Heart right ventricle (tissue), 16 donors: ENCODE measurements around the gene SETD1A. TPM values are rescaled to one million over a fixed set of nuclear protein-coding genes. Genes with fewer than 3 reads are reported as not detected.

Experiments
- ATAC-seq, 8 donors: fragments of 200-7000 bp; cut with Tn5 transposase; one replicate each; pipeline ENCODE4 v1.9.1; 2020; ENCODE audit warnings: mild to moderate bottlenecking in 8 of 8, moderate library complexity in 8 of 8, moderate number of reproducible peaks in 1 of 8
- DNase-seq, 2 donors: peaks; one replicate each; pipeline ENCODE4 v3.0.0-alpha.2; 2020
- H3K27ac ChIP-seq, 10 donors: fragments of 200-600 bp; sonication (generic) in 2 of 10; one replicate each; pipeline versions ENCODE4 v1.5.0 to v1.8.0; 2020 to 2022; ENCODE audit warnings: mild to moderate bottlenecking in 3 of 10
- H3K27me3 ChIP-seq, 7 donors: fragments of 200-600 bp; one replicate each; pipeline ENCODE4 v1.8.0; 2021 to 2022; ENCODE audit warnings: mild to moderate bottlenecking in 2 of 7
- H3K36me3 ChIP-seq, 9 donors: fragments of 200-600 bp; sonication (generic) in 1 of 9; one replicate each; pipeline versions ENCODE4 v1.5.0 to v1.8.0; 2020 to 2022; ENCODE audit warnings: mild to moderate bottlenecking in 2 of 9
- H3K4me1 ChIP-seq, 9 donors: fragments of 200-600 bp; sonication (generic) in 1 of 9; one replicate each; pipeline versions ENCODE4 v1.5.0 to v1.8.0; 2020 to 2022; ENCODE audit warnings: mild to moderate bottlenecking in 4 of 9
- H3K4me3 ChIP-seq, 10 donors: fragments of 200-600 bp; sonication (generic) in 2 of 10; one replicate each; pipeline versions ENCODE4 v1.5.0 to v1.8.0; 2020 to 2022; ENCODE audit warnings: mild to moderate bottlenecking in 7 of 10, moderate library complexity in 2 of 10
- H3K9me3 ChIP-seq, 11 donors: fragments of 200-600 bp in 10 of 11; sonication (generic) in 2 of 11; one replicate each; pipeline versions ENCODE4 v1.5.0 to v1.8.0; 2013 to 2022; ENCODE audit warnings: mild to moderate bottlenecking in 2 of 11, control low read depth in 1 of 11, moderate library complexity in 1 of 11
- CTCF ChIP-seq, 9 donors: fragments of 200-600 bp; sonication (generic) in 2 of 9; IDR thresholded peaks; one replicate each; pipeline versions ENCODE4 v1.5.0 to v1.8.0; 2021 to 2022; ENCODE audit warnings: antibody characterized with exemption in 9 of 9, mild to moderate bottlenecking in 5 of 9, moderate library complexity in 1 of 9
- WGBS, 2 donors: extraction: QIAGEN DNeasy Blood & Tissue Kit; methylation state at CpG; one replicate each; pipeline ENCODE4 v1.1.7; 2013; ENCODE audit warnings: inconsistent platforms in 1 of 2; 5-methylcytosine and 5-hydroxymethylcytosine counted together
- intact Hi-C, 10 donors: fragments of 100-400 bp; cut with DNase I; formaldehyde crosslinking; loops; one replicate each; pipeline versions ENCODE4 v1.11.1 to v1.14.2; 2022
- polyA plus RNA-seq, 2 donors: library from polyadenylated mRNA; stranded (reverse); fragments of 200-250 nt; gene quantifications; one replicate each; pipeline ENCODE4 v1.2.3, GENCODE V29; 2013
- total RNA-seq, 10 donors: library from RNA; stranded (reverse); fragmentation: NEBNext Ultra II Directional in 3 of 10; extraction: Animal tissue kit (Norgen Biotek cat#: 25700) in 3 of 10; gene quantifications; one replicate each; pipeline versions ENCODE4 v1.2.1 to v1.2.4, GENCODE V29; 2021 to 2023
- donor health status: Arrhythmogenic right ventricular cardiomyopathy.
- donor health status: ischemic (EF 13 %, LVEDD 7.1; RV severe dilation, severe dysfunction).
- donor health status: healthy with polysubstance abuse.
- donor health status: DM: no; HTN: yes; CAD: no.
- donor health status: DM: no; HTN: no; CAD: no.
- donor health status: ischemic (EF 25% LVEDD 6.9; RV normal size, moderate dysfunction).
- donor health status: ischemic (EF 25% LVEDD 5.7; RV mildly dilated, moderate dysfunction).
- donor health status: healthy.
- donor health status: DM: yes; HTN: yes; CAD: no.
- donor health status: Ischemic cardiomyopathy.
- donor health status: ischemic (EF 35%, LVEDD 5.7; RV mildly dilated, moderate dysfunction).
- donor health status: nonischemic (EF 11% LVEDD 7.7; RV severe dilation, severe dysfunction).
- donor health status: DM: yes; HTN: yes; CAD: no.
- donor health status: PGD.
- donor health status: ischemic (EF 29% LVEDD 5.4; RV normal size, mild dysfunction).
- donor health status: nonischemic (EF 23%, LVEDD 6.1; RV moderate dilation, normal function).

Gene SETD1A
- total and polyA plus RNA-seq, 12 donors, result 5.8 to 11.4 (median 9.2) TPM

GRCh38 chr16:30961384-30961783 lies 3.8 kb downstream of the SETD1A start:
- H3K4me3 ChIP-seq, result no peak overlapping the region
- WGBS, 2 donors, result 95 to 96% methylated on average over 11 of the region's 11 CpGs
- TF ChIP-seq CTCF (IDR thresholded peaks at IDR 0.05), result no peak

GRCh38 chr16:30963925-30964511 lies 6.5 kb downstream of the SETD1A start:
- no peak for TF ChIP-seq CTCF (IDR thresholded peaks at IDR 0.05)
- Histone ChIP-seq H3K4me3 (no peak overlapping the region), H3K36me3 (peaks cover 0 to 100% (median 97%) of the 10 kb centered on the region in 9 donors), H3K27ac (no peak overlapping the region), H3K27me3 (no peaks in the 10 kb centered on the region), H3K4me1 (peaks cover under 1 to 5% (median 4%) of the 10 kb centered on the region in 9 donors), H3K9me3 (no peaks in the 10 kb centered on the region)
- DNase-seq, result no peak
- ATAC-seq, result no peak
- WGBS, 2 donors, result 92 to 97% methylated on average over 18 of the region's 18 CpGs
- intact Hi-C loops, result no loop called here

More at GRCh38 chr16:30961384-30961783, 3.8 kb downstream of the SETD1A start:
- DNase-seq (no peak), ATAC-seq (no peak)
- intact Hi-C loops, result no loop called here
- Histone ChIP-seq H3K27ac (no peak overlapping the region), H3K9me3 (no peaks in the 10 kb centered on the region), H3K4me1 (peaks cover 6 to 18% (median 17%) of the 10 kb centered on the region in 9 donors), H3K36me3 (peaks cover 0 to 77% (median 71%) of the 10 kb centered on the region in 9 donors), H3K27me3 (no peaks in the 10 kb centered on the region)

- no peak for DNase-seq
- no peaks in the 10 kb centered on the region for H3K4me1 ChIP-seq
- no peaks in the 10 kb centered on the region for H3K27me3 ChIP-seq
- H3K4me3 ChIP-seq, result no peak overlapping the region
- H3K27ac ChIP-seq, result no peak overlapping the region
- intact Hi-C loops, result no loop called here
- H3K36me3 ChIP-seq, result peaks cover 0 to 100% (median 96%) of the 10 kb centered on the region in 9 donors
- no peaks in the 10 kb centered on the region for H3K9me3 ChIP-seq
- peak in 1 of 8 donors; percentile 23 for ATAC-seq
- 89 to 90% methylated on average over 33 of the region's 33 CpGs for WGBS, 2 donors
- no peak for TF ChIP-seq CTCF (IDR thresholded peaks at IDR 0.05)
Observed at GRCh38 chr16:30964574-30965226, 7.1 kb downstream of the SETD1A start.

GRCh38 chr16:30965436-30965835 lies 7.9 kb downstream of the SETD1A start:
- intact Hi-C loops, result no loop called here
- DNase-seq (no peak), ATAC-seq (peak in 2 of 8 donors; percentile 8 to 11)
- WGBS, 2 donors, result 88 to 90% methylated on average over 14 to 15 of the region's 15 CpGs
- TF ChIP-seq CTCF (IDR thresholded peaks at IDR 0.05), result no peak
- Histone ChIP-seq H3K27ac (no peak overlapping the region), H3K4me3 (no peak overlapping the region), H3K9me3 (no peaks in the 10 kb centered on the region), H3K27me3 (no peaks in the 10 kb centered on the region), H3K36me3 (peaks cover 0 to 100% (median 92%) of the 10 kb centered on the region in 9 donors), H3K4me1 (no peaks in the 10 kb centered on the region)
